Hepatocyte (in vitro differentiated cells): ENCODE data around the gene SYNDIG1.

Experiments
- EZH2 ChIP-seq: fragments of 200-600 bp; sonication (generic); IDR thresholded peaks from 2 replicates; pipeline ENCODE4 v1.6.1; 2016; ENCODE audit warnings: antibody characterized with exemption, mild to moderate bottlenecking, borderline replicate concordance
- EZH2phosphoT487 ChIP-seq: fragments of 200-600 bp; sonication (generic); IDR thresholded peaks from one replicate; pipeline ENCODE4 v1.6.1; 2018; ENCODE audit warnings: antibody characterized with exemption, mild to moderate bottlenecking, low read depth, moderate library complexity; ENCODE audit not compliant: unreplicated experiment, severe bottlenecking
- TF ChIP-seq, protein P1 (sequence below): fragments of 200-600 bp; sonication (generic); IDR thresholded peaks from 2 replicates; pipeline ENCODE4 v1.5.1; 2016; ENCODE audit warnings: antibody characterized with exemption, mild to moderate bottlenecking; ENCODE audit not compliant: poor library complexity

DNA sequence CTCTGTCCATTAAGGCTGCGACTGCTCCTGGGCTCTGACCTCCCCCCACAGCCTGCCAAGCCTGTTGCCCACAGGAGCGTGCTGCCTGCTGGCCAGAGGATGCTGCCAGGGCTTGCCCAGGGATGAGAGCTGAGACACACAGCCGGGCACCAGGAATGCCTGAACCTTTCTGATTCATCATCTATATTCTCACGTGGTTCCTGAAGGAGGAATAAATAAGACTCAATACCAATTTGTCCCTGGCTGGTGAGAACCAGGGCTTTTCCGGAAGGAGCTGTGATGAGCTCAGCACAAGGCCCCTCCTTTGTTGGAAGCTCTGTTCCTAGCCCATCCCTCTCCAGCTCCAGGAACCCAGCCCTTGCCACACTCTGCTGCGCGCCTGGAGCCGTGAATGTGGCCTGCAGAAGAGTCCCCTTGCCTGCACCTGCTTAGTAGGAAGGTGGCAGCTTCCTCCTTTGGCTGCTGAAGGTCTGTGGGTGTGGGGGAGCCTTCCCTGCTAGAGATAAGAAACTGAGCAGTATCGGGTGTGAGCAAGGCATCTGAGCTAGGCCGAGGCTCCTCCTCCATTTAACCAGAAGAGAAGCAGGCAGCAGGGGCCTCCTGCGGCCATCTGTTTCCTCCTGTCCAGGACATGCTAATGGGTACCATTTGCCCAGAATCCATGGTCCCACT is 37.9 kb downstream of the SYNDIG1 start:
- TF ChIP-seq, protein P1, sequence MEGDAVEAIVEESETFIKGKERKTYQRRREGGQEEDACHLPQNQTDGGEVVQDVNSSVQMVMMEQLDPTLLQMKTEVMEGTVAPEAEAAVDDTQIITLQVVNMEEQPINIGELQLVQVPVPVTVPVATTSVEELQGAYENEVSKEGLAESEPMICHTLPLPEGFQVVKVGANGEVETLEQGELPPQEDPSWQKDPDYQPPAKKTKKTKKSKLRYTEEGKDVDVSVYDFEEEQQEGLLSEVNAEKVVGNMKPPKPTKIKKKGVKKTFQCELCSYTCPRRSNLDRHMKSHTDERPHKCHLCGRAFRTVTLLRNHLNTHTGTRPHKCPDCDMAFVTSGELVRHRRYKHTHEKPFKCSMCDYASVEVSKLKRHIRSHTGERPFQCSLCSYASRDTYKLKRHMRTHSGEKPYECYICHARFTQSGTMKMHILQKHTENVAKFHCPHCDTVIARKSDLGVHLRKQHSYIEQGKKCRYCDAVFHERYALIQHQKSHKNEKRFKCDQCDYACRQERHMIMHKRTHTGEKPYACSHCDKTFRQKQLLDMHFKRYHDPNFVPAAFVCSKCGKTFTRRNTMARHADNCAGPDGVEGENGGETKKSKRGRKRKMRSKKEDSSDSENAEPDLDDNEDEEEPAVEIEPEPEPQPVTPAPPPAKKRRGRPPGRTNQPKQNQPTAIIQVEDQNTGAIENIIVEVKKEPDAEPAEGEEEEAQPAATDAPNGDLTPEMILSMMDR, result no peak
- TF ChIP-seq EZH2phosphoT487 (no peak), EZH2 (no peak)
